A549 (cell line): Measurements from ENCODE around the gene VN1R5. TPM values are rescaled to one million over a fixed set of nuclear protein-coding genes. Genes with fewer than 3 reads are reported as not detected.

ENCODE experiments used
- ATAC-seq, 2 experiments: fragments of 200-7000 bp in 1 of 2; fragments of >200 bp in 1 of 2; cut with Nextera tagmentation in 1 of 2; cut with Tn5 transposase in 1 of 2; 3 replicates each; pipeline versions ENCODE4 v1.8.0 to v1.9.1; 2018 to 2020; ENCODE audit warnings: mild to moderate bottlenecking in 1 of 2, moderate library complexity in 1 of 2
- CTCF ChIA-PET: fragments of 300-600 bp; sonication (Branson Sonifier 250); formaldehyde crosslinking; extraction: SDS; loops from one replicate; lab custom pipeline; 2021; ENCODE audit warnings: antibody characterized with exemption, inconsistent platforms; lab: Yijun Ruan, JAX
- POLR2A ChIA-PET: fragments of 350-600 bp; formaldehyde crosslinking; extraction: SDS; loops from one replicate; lab custom pipeline; 2021; ENCODE audit warnings: antibody characterized with exemption, inconsistent platforms; lab: Yijun Ruan, JAX
- DNase-seq, 2 experiments: peaks; one replicate each; pipeline versions ENCODE4 v3.0.0 to v3.0.0-alpha.2; 2011 to 2016; ENCODE audit warnings: low read depth in 1 of 2, low spot score in 1 of 2
- FAIRE-seq: peaks from 2 replicates; lab custom pipeline; 2011; peaks lifted over from hg19 to GRCh38; lab: Jason Lieb, UNC
- H3K27ac ChIP-seq, 2 experiments: fragments of >200 bp; sonication (Bioruptor Twin); formaldehyde crosslinking; 3 replicates each; pipeline ENCODE4 v1.5.1; 2016 to 2017
- H3K4me1 ChIP-seq: fragments of >200 bp; sonication (Bioruptor Twin); formaldehyde crosslinking; 3 replicates; pipeline ENCODE4 v1.6.1; 2016
- H3K4me2 ChIP-seq: fragments of >200 bp; sonication (Bioruptor Twin); formaldehyde crosslinking; 3 replicates; pipeline ENCODE4 v1.6.1; 2016
- H3K4me3 ChIP-seq: fragments of >200 bp; sonication (Bioruptor Twin); formaldehyde crosslinking; 3 replicates; pipeline ENCODE4 v1.5.1; 2016
- H3K9me3 ChIP-seq: fragments of >200 bp; sonication (Bioruptor Twin); formaldehyde crosslinking; 3 replicates; pipeline ENCODE4 v1.6.1; 2016
- BHLHE40 ChIP-seq: IDR thresholded peaks from 2 replicates; pipeline ENCODE4 v1.6.1; 2012; ENCODE audit warnings: low read depth, low read length, inconsistent platforms
- CEBPB ChIP-seq, 2 experiments: fragments of >200 bp in 1 of 2; sonication (Bioruptor Twin) in 1 of 2; formaldehyde crosslinking in 1 of 2; IDR thresholded peaks; 2 replicates each; pipeline ENCODE4 v1.6.1; 2012 to 2016
- CHD2 ChIP-seq: fragments of 150-350 bp; IDR thresholded peaks from 2 replicates; pipeline ENCODE4 v1.6.1; 2014; ENCODE audit warnings: low read length; ENCODE audit not compliant: partially characterized antibody
- ESRRA ChIP-seq: fragments of 150-350 bp; IDR thresholded peaks from 2 replicates; pipeline ENCODE4 v1.6.1; 2014; ENCODE audit warnings: mild to moderate bottlenecking, low read length, borderline replicate concordance
- FOSB ChIP-seq: fragments of 250-450 bp; sonication (Bioruptor Pico); IDR thresholded peaks from 2 replicates; pipeline ENCODE4 v1.5.0; 2020; ENCODE audit warnings: mild to moderate bottlenecking, moderate library complexity
- FOXS1 ChIP-seq: fragments of 250-450 bp; sonication (Bioruptor Pico); IDR thresholded peaks from 2 replicates; pipeline ENCODE4 v1.5.0; 2020; ENCODE audit warnings: mild to moderate bottlenecking, moderate library complexity
- HDAC2 ChIP-seq: fragments of 200-600 bp; sonication (generic); IDR thresholded peaks from 2 replicates; pipeline ENCODE4 v1.6.1; 2016
- HOXB13 ChIP-seq: fragments of 250-450 bp; sonication (Bioruptor Pico); IDR thresholded peaks from 2 replicates; pipeline ENCODE4 v1.5.0; 2020; ENCODE audit warnings: low read depth, mild to moderate bottlenecking, moderate library complexity
- JUN ChIP-seq, 2 experiments: fragments of >200 bp; sonication (Bioruptor Twin); formaldehyde crosslinking; IDR thresholded peaks; 2 replicates in 1 of 2; 3 replicates in 1 of 2; pipeline ENCODE4 v1.6.1; 2016 to 2017
- KDM5A ChIP-seq: fragments of 200-600 bp; sonication (generic); IDR thresholded peaks from 2 replicates; pipeline ENCODE4 v1.6.1; 2016; ENCODE audit warnings: antibody characterized with exemption, mild to moderate bottlenecking
- MAFK ChIP-seq: fragments of 450-650 bp; IDR thresholded peaks from 2 replicates; pipeline ENCODE4 v1.6.1; 2014; ENCODE audit not compliant: partially characterized antibody
- NR3C1 ChIP-seq: fragments of >200 bp; sonication (Bioruptor Twin); formaldehyde crosslinking; IDR thresholded peaks from 3 replicates; pipeline ENCODE4 v1.6.1; 2017
- PHF8 ChIP-seq: fragments of 200-600 bp; sonication (generic); IDR thresholded peaks from 2 replicates; pipeline ENCODE4 v1.6.1; 2016; ENCODE audit warnings: low read depth, mild to moderate bottlenecking, antibody characterized with exemption, moderate library complexity, borderline replicate concordance
- POLR2A ChIP-seq: IDR thresholded peaks from 2 replicates; pipeline ENCODE4 v1.6.1; 2012; ENCODE audit warnings: mild to moderate bottlenecking, low read length
- RAD21 ChIP-seq, 2 experiments: fragments of >200 bp in 1 of 2; sonication (Bioruptor Twin) in 1 of 2; formaldehyde crosslinking in 1 of 2; IDR thresholded peaks in 1 of 2; conservative IDR thresholded peaks in 1 of 2; 2 replicates in 1 of 2; 3 replicates in 1 of 2; pipeline ENCODE4 v1.6.1; 2012 to 2018; ENCODE audit warnings: inconsistent platforms in 1 of 2
- RARB ChIP-seq: fragments of 250-450 bp; sonication (Bioruptor Pico); IDR thresholded peaks from 2 replicates; pipeline ENCODE4 v1.8.0; 2021; ENCODE audit warnings: mild to moderate bottlenecking, moderate library complexity
- RFX5 ChIP-seq: fragments of 450-650 bp; IDR thresholded peaks from 2 replicates; pipeline ENCODE4 v1.7.1; 2014; ENCODE audit warnings: antibody characterized with exemption, mild to moderate bottlenecking, moderate library complexity
- TFCP2L1 ChIP-seq: fragments of 250-450 bp; sonication (Bioruptor Pico); IDR thresholded peaks from 2 replicates; pipeline ENCODE4 v1.5.0; 2021; ENCODE audit warnings: mild to moderate bottlenecking
- ZC3H11A ChIP-seq: fragments of 450-650 bp; IDR thresholded peaks from 2 replicates; pipeline ENCODE4 v1.6.1; 2014; ENCODE audit warnings: antibody characterized with exemption, mild to moderate bottlenecking
- ZNF302 ChIP-seq: fragments of 250-450 bp; sonication (Bioruptor Pico); IDR thresholded peaks from 2 replicates; pipeline ENCODE4 v1.9.0; 2021; ENCODE audit warnings: inconsistent platforms, mild to moderate bottlenecking, moderate library complexity
- ZSCAN20 ChIP-seq: fragments of 250-450 bp; sonication (Bioruptor Pico); IDR thresholded peaks from 2 replicates; pipeline ENCODE4 v1.8.0; 2022; ENCODE audit warnings: mild to moderate bottlenecking, moderate library complexity
- WGBS: methylation state at CpG from one replicate; pipeline ENCODE4 v1.1.6; 2017; ENCODE audit errors: missing lambda C conversion rate; 5-methylcytosine and 5-hydroxymethylcytosine counted together
- polyA plus RNA-seq, 4 experiments: library from polyadenylated mRNA; depleted of rRNA in 3 of 4; stranded (reverse); fragments of >200 nt; fragmentation: RNase III in 1 of 4; extraction: RNeasy Plus Mini Kit Qiagen cat#74134 plus additional on column Dnase treatment in 1 of 4; gene quantifications; 2 replicates in 3 of 4; 3 replicates in 1 of 4; pipeline ENCODE4 v1.2.3, GENCODE V29; 2011 to 2017
- TF ChIP-seq, protein P1 (sequence below): fragments of >200 bp; sonication (Bioruptor Twin); formaldehyde crosslinking; IDR thresholded peaks from 3 replicates; pipeline ENCODE4 v1.6.1; 2016
- TF ChIP-seq, protein P2 (sequence below): IDR thresholded peaks from 2 replicates; pipeline ENCODE4 v1.6.1; 2012; ENCODE audit warnings: low read depth, borderline replicate concordance
- TF ChIP-seq, protein P3 (sequence below): IDR thresholded peaks from 2 replicates; pipeline ENCODE4 v1.6.1; 2012
- TF ChIP-seq, protein P4 (sequence below): IDR thresholded peaks from 2 replicates; pipeline ENCODE4 v1.6.1; 2012
- TF ChIP-seq, protein P5 (sequence below): fragments of 250-450 bp; sonication (Bioruptor Pico); IDR thresholded peaks from 2 replicates; pipeline ENCODE4 v1.5.0; 2021; ENCODE audit warnings: mild to moderate bottlenecking, moderate library complexity, borderline replicate concordance
- TF ChIP-seq, protein P6 (sequence below): fragments of 150-350 bp; IDR thresholded peaks from 2 replicates; pipeline ENCODE4 v1.6.1; 2014; ENCODE audit warnings: low read depth, mild to moderate bottlenecking, low read length
- TF ChIP-seq, protein P7 (sequence below): fragments of 450-650 bp; IDR thresholded peaks from 2 replicates; pipeline ENCODE4 v1.6.1; 2014; ENCODE audit warnings: antibody characterized with exemption
- TF ChIP-seq, protein P8 (sequence below): fragments of >200 bp; sonication (Bioruptor Twin); formaldehyde crosslinking; IDR thresholded peaks from 2 replicates; pipeline ENCODE4 v1.6.1; 2016

The VN1R5 gene
- polyA plus RNA-seq, 2 of the 4 experiments (the other 2 are of a cell fraction) = not detected

DNA sequence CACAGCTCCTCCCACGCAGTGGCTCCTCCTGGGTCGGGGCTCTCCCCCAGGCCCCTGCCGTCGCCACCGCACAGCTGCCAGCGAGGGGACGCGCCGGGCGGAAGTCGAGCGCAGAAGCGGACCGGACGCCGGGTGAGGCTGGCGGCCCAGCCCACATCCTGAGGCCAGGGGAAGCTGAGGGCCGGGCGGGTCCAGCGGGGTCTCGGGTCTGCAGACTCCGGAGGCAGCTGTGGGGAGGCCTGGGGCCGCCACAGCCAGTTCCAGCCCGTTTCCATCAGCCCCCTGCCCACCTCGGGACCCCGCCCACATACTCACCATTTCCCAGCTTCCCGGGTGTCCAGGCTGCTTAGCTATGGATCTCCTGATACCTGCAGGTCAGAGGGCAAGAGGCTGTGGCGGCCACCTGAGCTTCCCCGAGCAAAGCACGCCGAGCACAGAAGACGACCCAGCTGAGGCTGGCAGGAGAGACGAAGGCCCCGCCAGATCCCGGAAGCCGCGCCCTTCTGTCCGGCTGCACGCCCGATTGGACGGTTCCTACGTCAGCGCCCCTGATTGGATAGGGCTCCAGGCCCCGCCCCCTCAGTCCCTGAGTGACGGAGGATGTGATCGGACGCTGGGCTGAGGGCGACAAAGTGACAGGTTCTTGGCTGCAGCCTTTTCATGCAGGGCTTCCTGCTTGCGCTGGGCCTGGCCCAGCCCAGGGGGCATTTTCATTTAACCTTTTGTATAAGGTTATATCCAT, 45.3 kb upstream of the VN1R5 start:
- under 1% methylated on average over 17 of the region's 49 CpGs for WGBS
- FAIRE-seq (no peak), ATAC-seq (peak; percentile 100), DNase-seq (peak; percentile 92 to 95)
- TF ChIP-seq, protein P1, sequence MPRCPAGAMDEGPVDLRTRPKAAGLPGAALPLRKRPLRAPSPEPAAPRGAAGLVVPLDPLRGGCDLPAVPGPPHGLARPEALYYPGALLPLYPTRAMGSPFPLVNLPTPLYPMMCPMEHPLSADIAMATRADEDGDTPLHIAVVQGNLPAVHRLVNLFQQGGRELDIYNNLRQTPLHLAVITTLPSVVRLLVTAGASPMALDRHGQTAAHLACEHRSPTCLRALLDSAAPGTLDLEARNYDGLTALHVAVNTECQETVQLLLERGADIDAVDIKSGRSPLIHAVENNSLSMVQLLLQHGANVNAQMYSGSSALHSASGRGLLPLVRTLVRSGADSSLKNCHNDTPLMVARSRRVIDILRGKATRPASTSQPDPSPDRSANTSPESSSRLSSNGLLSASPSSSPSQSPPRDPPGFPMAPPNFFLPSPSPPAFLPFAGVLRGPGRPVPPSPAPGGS = 0 out of 3 replicates have a peak, but pooled peaks have one; percentile 32
- TF ChIP-seq POLR2A (peak; percentile 64), ESRRA (no peak), RAD21 (conservative IDR thresholded peaks at IDR 0.05 in 1 of 2, IDR thresholded peaks at IDR 0.05 in 1 of 2) (no peak), HDAC2 (no peak), PHF8 (peak; percentile 91), RFX5 (peak; percentile 79), JUN (IDR thresholded peaks at IDR 0.05) (peak in 1 of 2 experiments; percentile 51; a peak in 2 of 5 replicates), HOXB13 (CRISPR knock-in tag) (no peak)
- TF ChIP-seq, protein P2, sequence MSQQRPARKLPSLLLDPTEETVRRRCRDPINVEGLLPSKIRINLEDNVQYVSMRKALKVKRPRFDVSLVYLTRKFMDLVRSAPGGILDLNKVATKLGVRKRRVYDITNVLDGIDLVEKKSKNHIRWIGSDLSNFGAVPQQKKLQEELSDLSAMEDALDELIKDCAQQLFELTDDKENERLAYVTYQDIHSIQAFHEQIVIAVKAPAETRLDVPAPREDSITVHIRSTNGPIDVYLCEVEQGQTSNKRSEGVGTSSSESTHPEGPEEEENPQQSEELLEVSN = peak; percentile 70; the same call in 1 of the 2 replicates
- TF ChIP-seq, protein P3, sequence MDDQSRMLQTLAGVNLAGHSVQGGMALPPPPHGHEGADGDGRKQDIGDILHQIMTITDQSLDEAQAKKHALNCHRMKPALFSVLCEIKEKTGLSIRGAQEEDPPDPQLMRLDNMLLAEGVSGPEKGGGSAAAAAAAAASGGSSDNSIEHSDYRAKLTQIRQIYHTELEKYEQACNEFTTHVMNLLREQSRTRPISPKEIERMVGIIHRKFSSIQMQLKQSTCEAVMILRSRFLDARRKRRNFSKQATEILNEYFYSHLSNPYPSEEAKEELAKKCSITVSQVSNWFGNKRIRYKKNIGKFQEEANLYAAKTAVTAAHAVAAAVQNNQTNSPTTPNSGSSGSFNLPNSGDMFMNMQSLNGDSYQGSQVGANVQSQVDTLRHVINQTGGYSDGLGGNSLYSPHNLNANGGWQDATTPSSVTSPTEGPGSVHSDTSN = peak; percentile 53; the same call in 1 of the 2 replicates
- TF ChIP-seq, protein P4, sequence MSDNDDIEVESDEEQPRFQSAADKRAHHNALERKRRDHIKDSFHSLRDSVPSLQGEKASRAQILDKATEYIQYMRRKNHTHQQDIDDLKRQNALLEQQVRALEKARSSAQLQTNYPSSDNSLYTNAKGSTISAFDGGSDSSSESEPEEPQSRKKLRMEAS = peak; percentile 63
- TF ChIP-seq, protein P5, sequence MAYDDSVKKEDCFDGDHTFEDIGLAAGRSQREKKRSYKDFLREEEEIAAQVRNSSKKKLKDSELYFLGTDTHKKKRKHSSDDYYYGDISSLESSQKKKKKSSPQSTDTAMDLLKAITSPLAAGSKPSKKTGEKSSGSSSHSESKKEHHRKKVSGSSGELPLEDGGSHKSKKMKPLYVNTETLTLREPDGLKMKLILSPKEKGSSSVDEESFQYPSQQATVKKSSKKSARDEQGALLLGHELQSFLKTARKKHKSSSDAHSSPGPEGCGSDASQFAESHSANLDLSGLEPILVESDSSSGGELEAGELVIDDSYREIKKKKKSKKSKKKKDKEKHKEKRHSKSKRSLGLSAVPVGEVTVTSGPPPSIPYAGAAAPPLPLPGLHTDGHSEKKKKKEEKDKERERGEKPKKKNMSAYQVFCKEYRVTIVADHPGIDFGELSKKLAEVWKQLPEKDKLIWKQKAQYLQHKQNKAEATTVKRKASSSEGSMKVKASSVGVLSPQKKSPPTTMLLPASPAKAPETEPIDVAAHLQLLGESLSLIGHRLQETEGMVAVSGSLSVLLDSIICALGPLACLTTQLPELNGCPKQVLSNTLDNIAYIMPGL = 0 out of 2 replicates have a peak, but pooled peaks have one; percentile 23
- Histone ChIP-seq H3K4me2 (peak overlapping the region; percentile 89), H3K4me1 (0 out of 3 replicates have a peak, but pooled peaks cover 6% of the 10 kb centered on the region), H3K4me3 (peak overlapping the region; percentile 96), H3K9me3 (peaks cover 38% of the 10 kb centered on the region), H3K27ac (peak overlapping the region; percentile 86 to 92)
- ChIA-PET POLR2A (interaction anchor here (0.9 to 1.3 kb wide), 3 partner anchors 132 to 279 kb away, joined by 3 to 6 read pairs (median 6); partner anchors contain the start of genes AHCTF1 and ZNF670), CTCF (interaction anchor here (0.7 to 1.4 kb wide), 2 partner anchors 10 to 11 kb away, joined by 3 read pairs; no protein-coding TSS in a partner anchor)

DNA sequence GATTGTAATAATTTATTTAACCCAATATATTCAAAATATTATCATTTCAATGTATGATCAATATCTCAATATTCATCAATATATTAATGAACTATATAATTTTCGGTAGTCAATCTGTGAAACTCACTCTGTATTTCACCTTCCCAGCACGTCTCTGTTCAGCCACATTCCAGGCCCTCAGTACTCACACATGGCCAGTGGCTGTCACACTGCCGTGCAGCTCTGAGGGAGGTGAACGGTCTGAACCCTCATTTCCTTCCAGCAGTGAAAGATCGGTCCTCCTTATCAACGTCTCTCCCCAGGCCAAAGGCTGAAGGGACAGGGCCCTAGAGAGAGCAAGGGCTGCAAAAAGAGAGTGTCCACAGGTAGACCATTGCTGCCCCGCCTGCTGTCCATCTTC, 44.5 kb upstream of the VN1R5 start:
- ATAC-seq = no peak
- TF ChIP-seq HDAC2 (no peak), ZC3H11A (no peak), CHD2 (no peak), FOXS1 (CRISPR knock-in tag) (no peak), ZSCAN20 (CRISPR knock-in tag) (no peak), ZNF302 (CRISPR knock-in tag) (no peak), JUN (IDR thresholded peaks at IDR 0.05) (no peak), TFCP2L1 (no peak), KDM5A (no peak), NR3C1 (no peak), FOSB (CRISPR knock-in tag) (no peak), BHLHE40 (no peak), CEBPB (IDR thresholded peaks at IDR 0.05) (no peak), RAD21 (conservative IDR thresholded peaks at IDR 0.05 in 1 of 2, IDR thresholded peaks at IDR 0.05 in 1 of 2) (no peak), RFX5 (no peak), RARB (no peak), MAFK (no peak)
- TF ChIP-seq, protein P6, sequence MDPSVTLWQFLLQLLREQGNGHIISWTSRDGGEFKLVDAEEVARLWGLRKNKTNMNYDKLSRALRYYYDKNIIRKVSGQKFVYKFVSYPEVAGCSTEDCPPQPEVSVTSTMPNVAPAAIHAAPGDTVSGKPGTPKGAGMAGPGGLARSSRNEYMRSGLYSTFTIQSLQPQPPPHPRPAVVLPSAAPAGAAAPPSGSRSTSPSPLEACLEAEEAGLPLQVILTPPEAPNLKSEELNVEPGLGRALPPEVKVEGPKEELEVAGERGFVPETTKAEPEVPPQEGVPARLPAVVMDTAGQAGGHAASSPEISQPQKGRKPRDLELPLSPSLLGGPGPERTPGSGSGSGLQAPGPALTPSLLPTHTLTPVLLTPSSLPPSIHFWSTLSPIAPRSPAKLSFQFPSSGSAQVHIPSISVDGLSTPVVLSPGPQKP = no peak
- TF ChIP-seq, protein P7, sequence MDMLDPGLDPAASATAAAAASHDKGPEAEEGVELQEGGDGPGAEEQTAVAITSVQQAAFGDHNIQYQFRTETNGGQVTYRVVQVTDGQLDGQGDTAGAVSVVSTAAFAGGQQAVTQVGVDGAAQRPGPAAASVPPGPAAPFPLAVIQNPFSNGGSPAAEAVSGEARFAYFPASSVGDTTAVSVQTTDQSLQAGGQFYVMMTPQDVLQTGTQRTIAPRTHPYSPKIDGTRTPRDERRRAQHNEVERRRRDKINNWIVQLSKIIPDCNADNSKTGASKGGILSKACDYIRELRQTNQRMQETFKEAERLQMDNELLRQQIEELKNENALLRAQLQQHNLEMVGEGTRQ = no peak
- TF ChIP-seq, protein P8, sequence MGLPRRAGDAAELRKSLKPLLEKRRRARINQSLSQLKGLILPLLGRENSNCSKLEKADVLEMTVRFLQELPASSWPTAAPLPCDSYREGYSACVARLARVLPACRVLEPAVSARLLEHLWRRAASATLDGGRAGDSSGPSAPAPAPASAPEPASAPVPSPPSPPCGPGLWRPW = no peak
- ChIA-PET POLR2A (interaction anchor here (1.1 kb wide), 1 partner anchor 280 kb away, joined by 3 read pairs; the partner anchor contains the start of gene AHCTF1), CTCF (no interaction called here)
- 53% methylated on average over 7 of the region's 7 CpGs for WGBS
- Histone ChIP-seq H3K4me3 (peak overlapping the region; percentile 96; the same call in 2 of the 3 replicates), H3K9me3 (peaks cover 30% of the 10 kb centered on the region), H3K27ac (no peak overlapping the region), H3K4me1 (0 out of 3 replicates have a peak, but pooled peaks cover 6% of the 10 kb centered on the region), H3K4me2 (peak overlapping the region; percentile 89)
- FAIRE-seq = no peak
- DNase-seq = no peak
